ENCODE results near the gene KMT5B. TPM values are rescaled to one million over a fixed set of nuclear protein-coding genes. Genes with fewer than 3 reads are reported as not detected.

The KMT5B gene
- total and polyA plus RNA-seq, 2 of the 13 experiments (the other 11 are each of a cell fraction or from before 2014, with no cell fraction given), result 17.6 to 23.7 TPM

- TF ChIP-seq PRDM4 (CRISPR knock-in tag; IDR thresholded peaks at IDR 0.05; ENCODE audit: borderline replicate concordance) (no peak), SRSF4 (IDR thresholded peaks at IDR 0.05; ENCODE audit: low read depth, low read length, poor library complexity, severe bottlenecking) (no peak), RXRA (CRISPR knock-in tag; IDR thresholded peaks at IDR 0.05) (no peak), ZNF552 (CRISPR knock-in tag; IDR thresholded peaks at IDR 0.05; ENCODE audit: borderline replicate concordance) (no peak)
Observed at GRCh38 chr11:68148879-68149278, 64.2 kb downstream of the KMT5B start (continued).

GRCh38 chr11:68148071-68148805 is 64.9 kb downstream of the KMT5B start:
- H4K20me1 ChIP-seq (ENCODE audit: insufficient read depth, low read length), result no peaks in the 10 kb centered on the region
- peak overlapping the region; percentile 26 for H3K27ac ChIP-seq (ENCODE audit: extremely low read length, insufficient read depth, low read length)
- 0 out of 2 replicates have a peak overlapping the region, but pooled peaks have one; percentile 6 for H3K9ac ChIP-seq (ENCODE audit: insufficient read depth, low read depth, low read length)
- DNase-seq (ENCODE audit: low spot score) (no peak), ATAC-seq (no peak), FAIRE-seq (no peak)
- CTCF ChIA-PET (ENCODE audit: low intra/inter-chr PET ratio, low total read pairs), result no interaction called here
- no peaks in the 10 kb centered on the region; a peak in 1 of 5 replicates for H3K27me3 ChIP-seq (ENCODE audit: control insufficient read depth in 1 of 2, insufficient read depth in 2 of 2, low read length in 2 of 2)
- H3K4me1 ChIP-seq (ENCODE audit: insufficient read depth, low read length), result peaks cover 75% of the 10 kb centered on the region
- BruUV-seq (replicated peaks), result no TSS peak
- H3K36me3 ChIP-seq (replicated peaks in 1 of 2; ENCODE audit: control insufficient read depth in 1 of 2, insufficient read depth in 2 of 2, low read length in 2 of 2), result no peaks in the 10 kb centered on the region
- no peaks in the 10 kb centered on the region for H3K9me3 ChIP-seq (ENCODE audit: low read length)
- H3K4me3 ChIP-seq (replicated peaks in 1 of 3; ENCODE audit: insufficient read depth in 1 of 3, low read depth in 2 of 3, low read length in 3 of 3), result no peak overlapping the region
- POLR2A ChIA-PET, result interaction anchor here (1.4 to 7.7 kb wide), 8 partner anchors 12 to 163 kb away, joined by 3 to 196 read pairs (median 18); partner anchors contain the start of gene CHKA
- H2AFZ ChIP-seq (ENCODE audit: low read length), result no peak overlapping the region
- no peak overlapping the region for H3K4me2 ChIP-seq (ENCODE audit: low read depth, low read length)
- 89% methylated on average over 18 of the region's 18 CpGs for WGBS (ENCODE audit: low lambda C conversion rate)
- H3K79me2 ChIP-seq (ENCODE audit: insufficient read depth, low read length), result no peaks in the 10 kb centered on the region
- intact Hi-C loops (cut with micrococcal nuclease; ENCODE audit: unreplicated experiment) (no loop called here), in situ Hi-C loops (cut with HindIII; ENCODE audit: extremely low pct_ligation_motif_present, low pct_unique_long_range_greater_than_20kb) (no loop called here)
- TF ChIP-seq ZBTB8A (CRISPR knock-in tag; IDR thresholded peaks at IDR 0.05; ENCODE audit: borderline replicate concordance, low read depth) (no peak), MAFK (conservative IDR thresholded peaks at IDR 0.05 in 1 of 2, IDR thresholded peaks at IDR 0.05 in 1 of 2; ENCODE audit: low read length in 2 of 2) (no peak), NBN (conservative IDR thresholded peaks at IDR 0.05) (no peak), HCFC1 (IDR thresholded peaks at IDR 0.05; ENCODE audit: low read depth, low read length) (no peak), ZNF407 (CRISPR knock-in tag; IDR thresholded peaks at IDR 0.05; ENCODE audit: not compliant biosample characterization) (no peak), AGO2 (optimal IDR thresholded peaks at IDR 0.05; ENCODE audit: low read depth, low read length) (no peak), ZNF225 (CRISPR knock-in tag; IDR thresholded peaks at IDR 0.05) (no peak), ZNF572 (CRISPR knock-in tag; IDR thresholded peaks at IDR 0.05) (no peak)

Measured in HepG2 (cell line).